GM19035 (cell line): ENCODE measurements around the gene PRXL2B.
"Not testable (repeated sequence)": the region's sequence is repeated elsewhere in the genome, so short reads cannot be mapped to it uniquely, and the experiment has no call there.

Experiments used
- ATAC-seq: cut with Tn5 transposase; IDR thresholded peaks from one replicate; pipeline ENCODE4 v1.9.1; 2021; ENCODE audit not compliant: unreplicated experiment

PRXL2B gene

GRCh38 chr1:2550309-2550861, 36.2 kb upstream of the PRXL2B start:
- ATAC-seq, result not testable (repeated sequence)

- not testable (repeated sequence) for ATAC-seq
Observed at GRCh38 chr1:2551544-2551943, 35.0 kb upstream of the PRXL2B start.

GRCh38 chr1:2552189-2552588, 34.4 kb upstream of the PRXL2B start:
- ATAC-seq, result no peak

DNA sequence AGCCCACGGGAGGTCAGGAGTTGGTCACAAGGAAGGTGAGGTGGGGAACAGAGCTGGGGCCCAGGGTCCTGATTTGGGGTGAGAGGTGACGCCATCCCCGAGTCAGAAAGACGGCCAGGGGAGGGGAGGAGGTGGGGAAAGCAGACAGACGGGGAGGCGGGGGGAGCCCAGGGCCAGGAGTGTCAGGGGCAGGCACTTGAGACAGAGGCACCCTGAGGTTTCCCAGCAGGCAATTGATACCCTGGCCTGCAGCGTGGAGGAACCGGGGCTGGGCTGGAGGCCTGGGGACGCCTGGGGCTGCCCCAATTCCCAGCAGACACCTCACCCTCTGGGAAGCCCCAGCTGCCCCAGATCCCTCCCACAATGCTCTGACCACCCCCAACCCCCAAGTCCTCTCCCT, 33.5 kb upstream of the PRXL2B start:
- not testable (repeated sequence) for ATAC-seq

DNA sequence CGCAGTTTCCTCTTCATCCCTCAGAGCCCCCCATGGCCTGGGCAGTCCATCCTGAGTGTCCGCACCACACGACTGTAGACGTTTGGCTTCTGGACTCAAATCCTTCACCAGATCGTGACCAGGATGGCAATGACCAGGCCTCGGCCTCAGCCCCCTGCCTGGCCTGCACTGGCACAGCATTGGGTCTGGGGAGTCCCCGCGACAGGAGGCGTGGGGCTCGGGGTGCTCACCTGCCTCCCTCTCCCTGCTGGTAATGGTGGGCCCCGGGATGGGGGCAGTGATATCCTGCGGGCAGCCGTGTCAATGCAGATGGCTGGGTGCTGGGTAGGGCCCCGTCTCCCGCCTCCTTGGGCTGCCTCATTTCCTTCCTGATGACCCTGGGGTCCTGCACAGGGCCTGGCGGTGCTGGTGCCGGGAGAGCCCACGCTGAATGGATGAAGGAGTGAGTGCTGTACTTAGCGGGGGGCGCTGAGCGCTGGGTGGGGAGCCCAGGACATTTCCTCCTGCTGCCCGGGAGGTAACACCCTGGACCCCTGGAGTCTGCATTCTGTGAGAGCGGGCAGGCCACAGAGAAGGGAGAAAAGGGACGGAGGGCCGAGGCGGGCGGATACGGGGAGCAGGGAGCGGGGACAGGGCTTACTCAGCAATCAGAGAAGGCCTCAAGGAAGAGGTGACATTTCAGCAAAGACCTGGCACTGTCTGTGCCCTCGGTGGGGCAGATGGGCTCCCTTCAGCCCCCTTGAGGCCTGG, 32.5 kb upstream of the PRXL2B start:
- ATAC-seq, result no peak

DNA sequence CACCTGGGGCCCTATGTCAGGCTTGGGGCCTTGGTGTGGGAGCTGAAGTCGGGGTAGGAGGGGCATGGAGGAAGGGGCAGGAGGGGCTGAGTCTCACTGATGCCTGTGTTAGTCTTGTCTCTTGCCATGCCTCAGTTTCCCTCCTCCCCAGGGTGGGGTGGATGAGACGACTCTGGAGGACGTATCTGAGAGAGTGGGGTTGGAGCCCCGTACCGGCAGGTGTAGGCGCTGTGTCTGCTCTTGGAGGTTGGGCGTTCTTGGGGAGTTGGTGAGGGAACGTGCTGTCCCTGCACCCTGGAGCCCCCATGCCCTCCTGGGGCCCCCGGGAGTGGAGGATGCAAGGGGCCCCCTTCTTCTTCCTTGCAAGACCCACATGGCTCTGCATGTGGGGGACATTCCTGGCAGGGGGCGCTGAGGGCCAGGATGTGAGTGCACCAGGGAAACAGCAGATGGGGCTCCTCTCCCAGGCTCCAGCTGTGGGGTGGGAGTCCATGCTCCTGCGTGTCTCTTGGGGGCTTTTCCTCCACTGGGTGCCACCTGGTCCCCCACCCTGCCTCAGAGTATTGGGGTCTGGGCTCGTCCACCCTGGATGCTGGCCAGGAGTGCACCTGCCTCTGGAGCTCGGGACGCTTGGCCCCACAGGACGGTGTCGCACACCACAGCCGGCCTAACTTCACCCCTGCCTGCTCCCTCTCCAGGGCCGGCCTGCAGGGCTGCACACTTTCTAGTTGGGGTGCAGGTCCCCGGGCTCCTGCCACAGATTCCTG, 31.8 kb upstream of the PRXL2B start:
- no peak for ATAC-seq

- ATAC-seq, result peak; percentile 34
Observed at GRCh38 chr1:2555634-2556276, 30.8 kb upstream of the PRXL2B start.

DNA sequence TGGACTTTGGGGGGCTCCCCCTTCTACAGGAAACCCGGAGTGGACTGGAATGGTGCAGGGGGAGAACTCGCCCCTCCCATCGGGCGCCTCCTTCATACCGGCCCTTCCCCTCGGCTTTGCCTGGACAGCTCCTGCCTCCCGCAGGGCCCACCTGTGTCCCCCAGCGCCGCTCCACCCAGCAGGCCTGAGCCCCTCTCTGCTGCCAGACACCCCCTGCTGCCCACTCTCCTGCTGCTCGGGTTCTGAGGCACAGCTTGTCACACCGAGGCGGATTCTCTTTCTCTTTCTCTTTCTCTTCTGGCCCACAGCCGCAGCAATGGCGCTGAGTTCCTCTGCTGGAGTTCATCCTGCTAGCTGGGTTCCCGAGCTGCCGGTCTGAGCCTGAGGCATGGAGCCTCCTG, 30.3 kb upstream of the PRXL2B start, which contains the start of gene TNFRSF14:
Gene TNFRSF14, plus strand, starts transcription at position 95 of the 401 bp plus-strand sequence. Its CDS starts 294 bp downstream, at position 389.
- peak; percentile 32 for ATAC-seq

DNA sequence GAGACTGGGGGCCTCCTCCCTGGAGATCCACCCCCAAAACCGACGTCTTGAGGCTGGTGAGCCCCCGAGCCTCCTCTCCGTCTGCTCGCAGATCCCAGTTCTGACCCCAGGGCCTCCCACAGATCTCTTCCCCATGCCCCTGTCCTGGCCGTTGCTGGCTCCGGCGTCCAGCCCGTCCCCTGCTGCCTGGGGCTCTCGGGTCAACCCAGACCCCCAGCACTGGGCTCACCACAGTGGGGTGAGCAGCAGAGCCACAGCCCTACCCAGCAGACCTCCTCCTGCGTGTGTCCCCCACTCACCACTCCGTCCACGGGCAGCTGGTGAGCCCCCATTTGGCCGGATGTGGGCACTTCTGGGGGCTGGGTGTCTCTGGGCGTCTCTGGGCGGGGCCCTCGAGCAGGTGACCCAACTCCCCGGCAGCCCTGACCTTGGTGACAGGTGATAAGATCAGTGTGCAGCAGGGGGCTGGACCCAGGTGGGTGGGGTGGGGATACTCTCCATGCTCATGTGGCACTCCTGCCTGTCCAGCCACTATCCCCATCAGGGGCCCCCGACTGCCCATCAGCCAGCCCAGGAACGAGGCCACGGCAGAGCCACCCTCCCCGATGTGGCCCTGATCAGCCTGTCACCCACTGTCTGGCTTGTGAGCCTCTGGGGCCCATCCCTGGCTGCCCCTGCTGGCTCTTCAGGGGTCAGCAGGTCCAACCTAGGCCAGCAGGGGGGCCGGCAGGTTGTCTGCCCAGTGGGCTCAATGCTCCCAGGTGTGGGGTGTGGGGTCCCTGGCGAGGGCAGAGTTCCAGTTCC, 29.7 kb upstream of the PRXL2B start:
- ATAC-seq, result peak; percentile 30

DNA sequence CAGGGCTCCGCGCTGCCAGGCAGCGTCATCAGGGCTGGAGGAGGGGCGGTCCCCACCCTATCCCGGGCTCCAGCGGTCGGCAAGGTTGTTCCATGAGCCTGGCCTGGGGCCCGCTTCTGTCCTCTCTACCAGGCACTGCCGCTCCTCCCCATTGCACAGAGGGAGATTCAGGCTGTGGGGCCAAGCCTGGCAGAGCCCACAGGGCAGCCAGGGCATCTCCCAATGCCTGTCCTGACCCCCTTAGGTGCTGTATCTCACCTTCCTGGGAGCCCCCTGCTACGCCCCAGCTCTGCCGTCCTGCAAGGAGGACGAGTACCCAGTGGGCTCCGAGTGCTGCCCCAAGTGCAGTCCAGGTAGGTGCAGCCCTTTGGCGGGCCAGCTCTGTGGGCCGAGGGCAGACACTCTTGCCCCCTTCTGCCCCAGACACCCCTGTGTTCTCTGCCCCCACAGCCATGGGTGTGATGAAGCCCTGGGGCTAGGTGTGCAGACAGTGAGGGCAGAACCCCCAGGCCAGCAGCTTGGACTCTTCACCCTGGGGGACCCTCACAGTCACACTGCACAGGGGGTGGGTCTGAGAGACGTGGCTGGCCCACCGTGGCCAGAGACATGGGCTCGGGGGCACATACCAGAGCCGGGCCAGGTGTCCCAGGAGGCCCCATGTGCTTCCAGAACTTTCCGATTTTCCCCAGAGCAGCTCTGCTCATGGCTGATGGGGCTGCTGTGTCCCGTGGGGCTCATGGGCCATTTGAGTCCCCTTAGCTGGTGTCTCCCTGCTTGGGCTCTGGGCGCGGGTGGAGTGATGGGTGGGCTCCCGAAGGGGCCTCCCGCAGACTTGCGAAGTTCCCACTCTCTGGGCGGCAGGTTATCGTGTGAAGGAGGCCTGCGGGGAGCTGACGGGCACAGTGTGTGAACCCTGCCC, 28.8 kb upstream of the PRXL2B start:
- ATAC-seq, result no peak

DNA sequence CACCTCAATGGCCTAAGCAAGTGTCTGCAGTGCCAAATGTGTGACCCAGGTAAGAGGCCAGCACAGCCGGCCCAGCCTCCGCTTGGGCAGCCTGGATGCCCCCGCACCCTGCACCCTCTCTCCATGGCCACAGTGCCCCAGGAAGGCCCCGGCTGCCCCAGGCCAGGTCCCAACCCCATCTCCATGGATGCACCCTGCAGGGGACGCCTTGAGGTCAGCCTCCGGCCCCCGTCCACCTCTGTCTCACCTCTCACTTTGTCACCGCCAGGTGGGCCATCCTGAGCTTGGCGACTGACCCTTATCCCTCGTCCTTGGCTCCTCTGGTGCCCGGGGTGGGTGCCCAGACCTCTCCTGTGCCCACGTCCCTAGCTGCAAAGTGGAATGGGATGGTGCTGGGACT, 28.2 kb upstream of the PRXL2B start:
- ATAC-seq, result no peak

GRCh38 chr1:2558861-2559260, 27.7 kb upstream of the PRXL2B start:
- ATAC-seq, result no peak

- ATAC-seq, result no peak
Observed at GRCh38 chr1:2559509-2560298, 26.9 kb upstream of the PRXL2B start.

DNA sequence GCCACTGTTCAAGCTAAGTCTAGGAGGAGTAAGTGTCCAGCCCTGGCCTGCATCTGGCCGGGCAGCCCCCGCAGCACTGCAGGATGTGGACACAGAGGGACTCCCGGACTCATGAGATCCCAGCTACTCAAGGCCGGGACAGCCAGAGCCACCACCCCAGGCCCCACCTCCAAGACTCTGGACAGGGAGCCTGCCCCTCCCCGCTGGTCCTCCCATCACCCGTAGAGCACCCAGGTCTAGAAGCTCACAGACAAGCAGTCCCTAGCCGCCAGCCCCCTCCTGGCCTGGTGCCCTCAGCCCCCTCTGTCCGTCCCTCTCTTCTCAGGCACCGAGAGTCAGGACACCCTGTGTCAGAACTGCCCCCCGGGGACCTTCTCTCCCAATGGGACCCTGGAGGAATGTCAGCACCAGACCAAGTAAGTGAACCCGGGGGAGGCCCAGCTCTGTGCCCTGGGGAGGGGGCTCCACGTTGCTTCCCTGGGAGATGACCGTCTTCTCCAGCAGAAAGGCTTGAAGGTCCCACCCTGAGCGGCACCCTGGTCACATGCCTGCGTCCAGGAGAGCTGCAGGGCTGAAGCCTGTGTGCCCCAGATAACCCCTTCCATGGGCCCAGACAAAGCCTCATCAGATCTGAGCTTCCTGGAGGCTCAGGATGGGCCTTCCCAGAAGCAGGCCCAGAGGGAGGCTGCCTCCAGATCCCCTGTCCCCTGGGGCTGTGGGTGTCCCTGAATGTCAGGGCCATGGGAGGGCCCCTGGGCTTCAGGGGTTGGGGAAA, 26.1 kb upstream of the PRXL2B start:
- no peak for ATAC-seq

- no peak for ATAC-seq
Observed at GRCh38 chr1:2561446-2561845, 25.1 kb upstream of the PRXL2B start.

GRCh38 chr1:2561898-2562895, 24.4 kb upstream of the PRXL2B start:
- ATAC-seq, result no peak

DNA sequence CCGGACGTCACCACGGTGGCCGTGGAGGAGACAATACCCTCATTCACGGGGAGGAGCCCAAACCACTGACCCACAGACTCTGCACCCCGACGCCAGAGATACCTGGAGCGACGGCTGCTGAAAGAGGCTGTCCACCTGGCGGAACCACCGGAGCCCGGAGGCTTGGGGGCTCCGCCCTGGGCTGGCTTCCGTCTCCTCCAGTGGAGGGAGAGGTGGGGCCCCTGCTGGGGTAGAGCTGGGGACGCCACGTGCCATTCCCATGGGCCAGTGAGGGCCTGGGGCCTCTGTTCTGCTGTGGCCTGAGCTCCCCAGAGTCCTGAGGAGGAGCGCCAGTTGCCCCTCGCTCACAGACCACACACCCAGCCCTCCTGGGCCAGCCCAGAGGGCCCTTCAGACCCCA, 23.4 kb upstream of the PRXL2B start:
- ATAC-seq, result no peak
